ENCODE results near the gene CALN1.

GRCh38 chr7:71804256-71804655 lies 607.9 kb downstream of the CALN1 start:
- TF ChIP-seq POLR2AphosphoS5 (IDR thresholded peaks at IDR 0.05; ENCODE audit: low read depth, low read length): no peak
- no peak for TF ChIP-seq POLR2A (IDR thresholded peaks at IDR 0.05; ENCODE audit: low read depth, low read length)
- no peak for TF ChIP-seq TAF1 (IDR thresholded peaks at IDR 0.05; ENCODE audit: borderline replicate concordance, low read depth, low read length)
